Neuronal stem cell (in vitro differentiated cells): Measurements from ENCODE around the gene C1orf74.

Experiments used
- DNase-seq: peaks from one replicate; pipeline ENCODE4 v3.0.0-alpha.2; 2013; ENCODE audit warnings: low spot score
- H2AFZ ChIP-seq: one replicate; pipeline ENCODE4 v1.6.1; 2013; ENCODE audit warnings: mild to moderate bottlenecking, low read length, inconsistent platforms
- H2AK5ac ChIP-seq: 2 replicates; pipeline ENCODE4 v1.6.1; 2013; ENCODE audit warnings: low read depth, mild to moderate bottlenecking, inconsistent platforms, low read length, moderate library complexity, mixed read lengths
- H2BK120ac ChIP-seq: 2 replicates; pipeline ENCODE4 v1.6.1; 2013; ENCODE audit warnings: low read depth, mild to moderate bottlenecking, inconsistent platforms, low read length, moderate library complexity, mixed read lengths
- H2BK12ac ChIP-seq: one replicate; pipeline ENCODE4 v1.6.1; 2013; ENCODE audit warnings: low read length, inconsistent platforms
- H2BK15ac ChIP-seq: 2 replicates; pipeline ENCODE4 v1.6.1; 2013; ENCODE audit warnings: mild to moderate bottlenecking, low read length, inconsistent platforms, mixed read lengths
- H2BK5ac ChIP-seq: one replicate; pipeline ENCODE4 v1.6.1; 2013; ENCODE audit warnings: inconsistent platforms, mild to moderate bottlenecking, low read length, moderate library complexity
- H3K14ac ChIP-seq: one replicate; pipeline ENCODE4 v1.6.1; 2013; ENCODE audit warnings: low read length, inconsistent platforms
- H3K18ac ChIP-seq: 2 replicates; pipeline ENCODE4 v1.6.1; 2013; ENCODE audit warnings: low read length, inconsistent platforms
- H3K23ac ChIP-seq: 2 replicates; pipeline ENCODE4 v1.6.1; 2013; ENCODE audit warnings: low read depth, mild to moderate bottlenecking, mixed read lengths, low read length, inconsistent platforms; ENCODE audit not compliant: poor library complexity
- H3K27ac ChIP-seq: replicated peaks from 3 replicates; pipeline ENCODE4 v1.5.1; 2013; ENCODE audit warnings: low read length, inconsistent platforms
- H3K27me3 ChIP-seq, 3 experiments: 2 replicates each; pipeline ENCODE4 v1.6.1; 2013; ENCODE audit warnings: low read length in 3 of 3, mild to moderate bottlenecking in 2 of 3, inconsistent platforms in 1 of 3, low read depth in 1 of 3, mixed read lengths in 1 of 3, moderate library complexity in 1 of 3; ENCODE audit not compliant: control insufficient read depth in 3 of 3, insufficient read depth in 3 of 3
- H3K36me3 ChIP-seq, 2 donors: replicated peaks in 1 of 2; 2 replicates each; pipeline ENCODE4 v1.6.1; 2013; ENCODE audit warnings: low read length in 2 of 2; ENCODE audit not compliant: control insufficient read depth in 2 of 2, insufficient read depth in 2 of 2
- H3K4ac ChIP-seq: 2 replicates; pipeline ENCODE4 v1.6.1; 2013; ENCODE audit warnings: inconsistent platforms, mild to moderate bottlenecking, low read length, moderate library complexity
- H3K4me1 ChIP-seq, 2 donors: 1 replicate in 1 of 2; 2 replicates in 1 of 2; pipeline ENCODE4 v1.6.1; 2013; ENCODE audit warnings: low read length in 2 of 2, low read depth in 1 of 2; ENCODE audit not compliant: control insufficient read depth in 2 of 2, insufficient read depth in 1 of 2
- H3K4me2 ChIP-seq: one replicate; pipeline ENCODE4 v1.6.1; 2013; ENCODE audit warnings: mild to moderate bottlenecking, low read length, inconsistent platforms; ENCODE audit not compliant: insufficient read depth, poor library complexity, severe bottlenecking
- H3K4me3 ChIP-seq, 2 donors: 2 replicates each; pipeline ENCODE4 v1.5.1; 2013; ENCODE audit warnings: low read length in 2 of 2, mild to moderate bottlenecking in 2 of 2, inconsistent platforms in 1 of 2, moderate library complexity in 1 of 2
- H3K79me1 ChIP-seq: one replicate; pipeline ENCODE4 v1.6.1; 2013; ENCODE audit warnings: low read depth, mild to moderate bottlenecking, inconsistent platforms, low read length, moderate library complexity
- H3K9ac ChIP-seq: one replicate; pipeline ENCODE4 v1.6.1; 2013; ENCODE audit warnings: mild to moderate bottlenecking, low read depth, low read length, inconsistent platforms; ENCODE audit not compliant: poor library complexity
- H3K9me3 ChIP-seq, 2 donors: replicated peaks in 1 of 2; 2 replicates each; pipeline versions ENCODE3 to v1.6.1; 2013; ENCODE audit warnings: low read length in 2 of 2, mild to moderate bottlenecking in 2 of 2, inconsistent platforms in 1 of 2, low read depth in 1 of 2, mixed read lengths in 1 of 2, moderate library complexity in 1 of 2; ENCODE audit not compliant: control insufficient read depth in 2 of 2, insufficient read depth in 1 of 2
- H4K8ac ChIP-seq: one replicate; pipeline ENCODE4 v1.6.1; 2013; ENCODE audit warnings: low read depth, mild to moderate bottlenecking, inconsistent platforms, low read length, moderate library complexity
- H4K91ac ChIP-seq: one replicate; pipeline ENCODE4 v1.6.1; 2013; ENCODE audit warnings: low read length, low read depth, mild to moderate bottlenecking, inconsistent platforms; ENCODE audit not compliant: poor library complexity
- WGBS, 2 donors: extraction: QIAGEN DNeasy Blood & Tissue Kit; methylation state at CpG; one replicate each; pipeline ENCODE4 v1.1.7; 2013; ENCODE audit warnings: missing lambda C conversion rate in 2 of 2, mixed read lengths in 1 of 2; ENCODE audit not compliant: insufficient read length in 2 of 2, insufficient replicate concordance in 1 of 2; ENCODE audit errors: extremely low coverage in 2 of 2; 5-methylcytosine and 5-hydroxymethylcytosine counted together

Gene C1orf74

DNA sequence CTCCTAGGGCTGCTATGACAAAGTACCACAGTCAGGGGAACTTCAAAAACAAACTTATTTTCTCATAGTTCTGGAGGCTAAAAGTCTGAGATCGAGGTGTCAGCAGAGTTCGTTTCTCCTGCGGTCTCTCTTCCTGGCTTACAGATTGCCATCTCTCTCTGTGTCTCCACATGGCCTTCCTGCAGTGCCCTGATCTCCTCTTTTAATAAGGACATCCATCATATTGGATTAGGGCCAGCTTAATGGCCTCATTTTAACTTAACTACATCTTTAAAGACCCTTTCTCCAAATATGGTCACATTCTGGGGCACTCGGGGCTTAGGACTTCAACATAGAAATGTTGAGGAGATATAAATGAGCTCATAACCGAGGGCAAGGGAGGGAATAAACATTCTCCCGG, 12.2 kb downstream of the C1orf74 start:
- H3K4me2 ChIP-seq, result no peak overlapping the region
- no peak overlapping the region for H3K18ac ChIP-seq
- no peak overlapping the region for H3K27ac ChIP-seq
- H3K4me1 ChIP-seq, result peaks cover 0 to 4% of the 10 kb centered on the region in 2 donors
- peaks cover 0 to 7% of the 10 kb centered on the region in 2 donors for H3K9me3 ChIP-seq
- no peak overlapping the region for H3K23ac ChIP-seq
- no CpG with 5 or more reads among the region's 6 CpGs for WGBS, 2 donors
- no peak overlapping the region for H3K14ac ChIP-seq
- no peak overlapping the region for H3K9ac ChIP-seq
- H2BK5ac ChIP-seq, result no peak overlapping the region
- no peaks in the 10 kb centered on the region for H3K36me3 ChIP-seq
- no peak for DNase-seq
- H2AFZ ChIP-seq, result no peak overlapping the region
- H2BK12ac ChIP-seq, result no peak overlapping the region
- no peak overlapping the region for H4K91ac ChIP-seq
- no peak overlapping the region for H2BK120ac ChIP-seq
- H3K27me3 ChIP-seq, result no peaks in the 10 kb centered on the region
- no peak overlapping the region for H2AK5ac ChIP-seq
- H3K4ac ChIP-seq, result no peak overlapping the region
- H3K79me1 ChIP-seq, result peaks cover 7% of the 10 kb centered on the region
- no peak overlapping the region for H2BK15ac ChIP-seq
- H4K8ac ChIP-seq, result no peak overlapping the region
- H3K4me3 ChIP-seq, result no peak overlapping the region

DNA sequence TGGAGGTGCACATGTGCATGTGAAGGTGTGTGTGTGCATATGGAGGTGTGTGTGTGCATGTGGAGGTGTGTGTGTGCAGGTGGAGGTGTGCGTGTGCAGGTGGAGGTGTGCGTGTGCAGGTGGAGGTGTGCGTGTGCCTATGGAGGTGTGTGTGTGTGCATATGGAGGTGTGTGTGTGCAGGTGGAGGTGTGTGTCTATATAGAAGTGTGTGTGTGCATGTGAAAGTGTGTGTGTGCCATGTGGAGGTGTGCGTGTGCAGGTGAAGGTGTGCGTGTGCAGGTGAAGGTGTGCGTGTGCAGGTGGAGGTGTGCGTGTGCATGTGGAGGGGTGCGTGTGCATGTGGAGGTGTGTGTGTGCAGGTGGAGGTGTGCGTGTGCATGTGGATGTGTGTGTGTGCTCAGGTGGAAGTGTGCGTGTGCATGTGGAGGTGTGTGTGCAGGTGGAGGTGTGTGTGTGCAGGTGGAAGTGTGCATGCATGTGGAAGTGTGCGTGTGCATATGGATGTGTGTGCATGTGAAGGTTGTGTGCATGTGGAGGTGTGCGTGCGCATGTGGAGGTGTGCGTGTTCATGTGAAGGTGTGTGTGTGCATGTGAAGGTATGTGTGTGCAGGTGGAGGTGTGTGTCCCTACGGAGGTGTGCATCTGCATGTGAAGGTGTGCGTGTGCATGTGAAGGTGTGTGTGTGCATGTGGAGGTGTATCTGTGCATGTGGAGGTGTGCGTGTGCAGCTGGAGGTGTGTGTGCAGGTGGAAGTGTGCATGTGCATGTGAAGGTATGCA, 13.5 kb downstream of the C1orf74 start:
- H2AK5ac ChIP-seq, result no peak overlapping the region
- H2BK12ac ChIP-seq, result no peak overlapping the region
- peaks cover 0 to 4% of the 10 kb centered on the region in 2 donors for H3K4me1 ChIP-seq
- no peak overlapping the region for H2BK15ac ChIP-seq
- peak overlapping the region; percentile 86 for H3K23ac ChIP-seq
- H3K9me3 ChIP-seq, result peaks cover 0 to 7% of the 10 kb centered on the region in 2 donors
- no peak for DNase-seq
- peak overlapping the region; percentile 68 for H3K9ac ChIP-seq
- H3K4me2 ChIP-seq, result no peak overlapping the region
- no peak overlapping the region for H3K18ac ChIP-seq
- H3K4ac ChIP-seq, result no peak overlapping the region
- peak overlapping the region; percentile 75 for H4K8ac ChIP-seq
- WGBS, 2 donors, result no CpG with 5 or more reads among the region's 17 CpGs
- no peak overlapping the region for H2BK120ac ChIP-seq
- peak overlapping the region; percentile 4 for H4K91ac ChIP-seq
- no peaks in the 10 kb centered on the region for H3K36me3 ChIP-seq
- peak overlapping the region; percentile 3 for H3K14ac ChIP-seq
- no peak overlapping the region for H2AFZ ChIP-seq
- no peak overlapping the region for H3K27ac ChIP-seq
- peaks cover 7% of the 10 kb centered on the region for H3K79me1 ChIP-seq
- H3K4me3 ChIP-seq, result peak overlapping the region in 1 of 2 donors; percentile 71
- no peak overlapping the region for H2BK5ac ChIP-seq
- H3K27me3 ChIP-seq, result no peaks in the 10 kb centered on the region

DNA sequence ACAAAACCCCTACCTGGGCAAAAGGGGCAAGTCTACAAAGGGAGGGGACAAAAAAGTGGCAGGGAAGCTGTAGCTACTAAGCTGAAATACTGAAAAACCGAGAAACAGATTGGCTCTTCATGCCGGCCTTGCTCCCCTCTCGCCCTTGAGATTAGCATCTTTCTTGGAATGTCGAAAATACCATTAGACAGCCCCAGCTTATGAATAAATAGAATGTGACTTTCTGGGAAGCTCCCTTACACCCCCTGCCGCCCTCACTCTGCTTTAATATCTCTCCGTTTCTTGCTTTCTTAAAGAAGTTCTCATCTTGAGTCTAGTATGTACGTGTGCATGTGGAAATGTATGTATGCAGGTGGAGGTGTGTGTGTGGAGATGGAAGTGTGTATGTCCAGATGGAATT, 14.4 kb downstream of the C1orf74 start:
- Histone ChIP-seq H3K4me2 (no peak overlapping the region), H4K91ac (no peak overlapping the region), H3K9me3 (peaks cover 0 to 7% of the 10 kb centered on the region in 2 donors), H3K79me1 (peaks cover 7% of the 10 kb centered on the region), H2BK12ac (no peak overlapping the region), H3K36me3 (no peaks in the 10 kb centered on the region), H3K27me3 (no peaks in the 10 kb centered on the region), H2AK5ac (no peak overlapping the region), H3K4me3 (peak overlapping the region in 1 of 2 donors; percentile 58), H3K27ac (no peak overlapping the region), H2BK5ac (no peak overlapping the region), H3K4me1 (peaks cover 0 to 4% of the 10 kb centered on the region in 2 donors), H4K8ac (no peak overlapping the region), H3K9ac (no peak overlapping the region), H2AFZ (peak overlapping the region; percentile 81), H3K18ac (peak overlapping the region; percentile 32), H2BK15ac (no peak overlapping the region), H3K4ac (no peak overlapping the region), H2BK120ac (no peak overlapping the region), H3K14ac (no peak overlapping the region), H3K23ac (peak overlapping the region; percentile 62)
- no peak for DNase-seq
- no CpG with 5 or more reads among the region's 7 CpGs for WGBS, 2 donors

DNA sequence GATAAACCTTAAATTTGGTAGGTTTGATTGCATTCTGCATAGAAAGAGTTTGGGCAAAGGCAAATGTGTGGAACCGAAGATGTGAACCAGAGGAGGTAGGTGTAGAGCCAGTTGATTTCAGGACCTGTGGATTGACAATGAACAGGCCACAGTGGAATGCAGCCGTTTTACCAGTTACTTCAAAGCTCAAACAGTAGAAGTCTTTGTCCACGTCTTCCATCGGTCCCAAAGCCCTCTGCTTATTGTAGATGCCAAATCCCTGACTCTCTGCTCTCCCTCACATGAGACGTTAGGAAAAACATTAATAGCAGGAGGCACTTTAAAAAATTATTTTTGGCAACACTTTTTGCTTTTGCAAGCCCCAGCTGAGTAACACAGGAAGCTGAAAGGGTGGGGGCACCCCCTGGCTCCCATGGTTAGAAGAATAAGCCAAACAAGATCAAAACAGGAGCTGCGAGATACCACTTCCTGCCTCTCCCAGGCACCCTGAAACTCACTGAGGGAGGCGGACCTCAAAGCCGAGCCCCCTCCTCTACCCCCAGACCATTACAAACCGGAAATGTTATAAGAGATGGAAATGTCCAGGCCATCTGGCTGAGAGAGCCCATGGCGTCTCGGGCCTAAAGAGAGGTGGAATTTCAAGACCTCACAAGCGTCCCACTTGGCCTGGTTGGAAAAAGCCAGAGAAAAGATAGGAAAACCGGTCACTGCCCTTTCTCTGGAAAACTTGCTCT, 15.0 kb downstream of the C1orf74 start:
- H3K36me3 ChIP-seq, result no peaks in the 10 kb centered on the region

More for the DNA sequence above, 15.0 kb downstream of the C1orf74 start:
- Histone ChIP-seq H3K9ac (no peak overlapping the region), H3K4ac (no peak overlapping the region), H4K8ac (no peak overlapping the region), H3K79me1 (peaks cover 7% of the 10 kb centered on the region), H2BK12ac (no peak overlapping the region), H2BK15ac (no peak overlapping the region), H2BK5ac (no peak overlapping the region), H3K27me3 (no peaks in the 10 kb centered on the region), H4K91ac (no peak overlapping the region), H3K4me2 (no peak overlapping the region), H3K4me1 (peaks cover 0 to 4% of the 10 kb centered on the region in 2 donors), H3K23ac (no peak overlapping the region), H3K18ac (no peak overlapping the region), H2AK5ac (no peak overlapping the region), H2AFZ (peak overlapping the region; percentile 81), H3K14ac (no peak overlapping the region), H3K4me3 (no peak overlapping the region), H2BK120ac (no peak overlapping the region), H3K9me3 (peaks cover 0 to 7% of the 10 kb centered on the region in 2 donors), H3K27ac (no peak overlapping the region)
- no CpG with 5 or more reads among the region's 13 CpGs for WGBS, 2 donors
- no peak for DNase-seq
